Adrenal gland (tissue), 5 donors: ENCODE measurements around the gene UVSSA.

Source experiments
- POLR2A ChIP-seq, 2 donors: fragments of 450-650 bp; IDR thresholded peaks; one replicate each; pipeline ENCODE4 v1.6.1; 2017; ENCODE audit warnings: antibody characterized with exemption in 2 of 2, mild to moderate bottlenecking in 2 of 2, moderate library complexity in 1 of 2
- TF ChIP-seq, protein P1 (sequence below), 6 experiments: fragments of 450-650 bp in 4 of 6; fragments of 200-600 bp in 2 of 6; sonication (generic) in 1 of 6; IDR thresholded peaks; 1 replicate in 5 of 6; 2 replicates in 1 of 6; pipeline versions ENCODE4 v1.5.1 to v1.8.0; 2016 to 2021; ENCODE audit warnings: antibody characterized with exemption in 6 of 6, mild to moderate bottlenecking in 2 of 6, moderate library complexity in 1 of 6
- donor health status: DM: no; HTN: no; CAD: no.

DNA sequence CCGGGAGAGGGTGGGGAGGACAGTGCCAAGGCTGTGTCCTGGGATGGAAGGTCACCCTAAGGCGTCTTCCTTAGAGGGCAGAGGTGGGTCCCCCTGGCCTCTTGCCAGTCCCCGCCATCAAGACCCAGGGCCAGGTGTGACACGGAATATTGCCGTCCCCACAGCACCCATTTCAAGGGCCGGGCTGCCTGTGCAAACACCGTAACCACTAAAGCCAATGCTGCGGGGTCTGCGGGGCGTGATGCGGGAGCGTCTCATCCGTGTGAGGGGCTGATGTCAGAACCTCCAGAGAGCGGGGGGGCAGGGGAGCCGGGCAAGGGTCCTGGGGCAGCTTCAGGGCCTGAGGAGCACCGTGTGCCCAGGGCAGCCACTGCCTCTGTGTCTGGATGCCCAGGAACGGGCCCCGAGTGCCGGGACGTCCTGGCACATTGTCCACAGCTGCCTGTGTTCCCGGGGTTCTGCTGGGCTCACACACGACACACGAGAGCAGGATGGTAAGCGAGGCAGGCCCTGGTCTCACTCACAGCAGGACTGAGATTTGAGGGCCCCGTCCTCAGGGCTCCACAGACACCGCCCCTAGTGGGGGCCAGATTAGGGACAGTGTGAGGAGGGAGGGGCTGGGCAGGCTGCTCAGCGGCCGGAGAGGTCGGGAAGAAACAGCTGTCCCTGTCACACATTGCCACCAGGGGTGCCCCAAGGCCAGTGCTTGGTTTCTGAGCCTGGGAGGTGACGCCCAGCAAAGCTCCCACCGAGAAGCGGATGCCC is 30.0 kb downstream of the UVSSA start:
- TF ChIP-seq, protein P1, sequence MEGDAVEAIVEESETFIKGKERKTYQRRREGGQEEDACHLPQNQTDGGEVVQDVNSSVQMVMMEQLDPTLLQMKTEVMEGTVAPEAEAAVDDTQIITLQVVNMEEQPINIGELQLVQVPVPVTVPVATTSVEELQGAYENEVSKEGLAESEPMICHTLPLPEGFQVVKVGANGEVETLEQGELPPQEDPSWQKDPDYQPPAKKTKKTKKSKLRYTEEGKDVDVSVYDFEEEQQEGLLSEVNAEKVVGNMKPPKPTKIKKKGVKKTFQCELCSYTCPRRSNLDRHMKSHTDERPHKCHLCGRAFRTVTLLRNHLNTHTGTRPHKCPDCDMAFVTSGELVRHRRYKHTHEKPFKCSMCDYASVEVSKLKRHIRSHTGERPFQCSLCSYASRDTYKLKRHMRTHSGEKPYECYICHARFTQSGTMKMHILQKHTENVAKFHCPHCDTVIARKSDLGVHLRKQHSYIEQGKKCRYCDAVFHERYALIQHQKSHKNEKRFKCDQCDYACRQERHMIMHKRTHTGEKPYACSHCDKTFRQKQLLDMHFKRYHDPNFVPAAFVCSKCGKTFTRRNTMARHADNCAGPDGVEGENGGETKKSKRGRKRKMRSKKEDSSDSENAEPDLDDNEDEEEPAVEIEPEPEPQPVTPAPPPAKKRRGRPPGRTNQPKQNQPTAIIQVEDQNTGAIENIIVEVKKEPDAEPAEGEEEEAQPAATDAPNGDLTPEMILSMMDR (IDR thresholded peaks at IDR 0.05): no peak
- no peak for TF ChIP-seq POLR2A (IDR thresholded peaks at IDR 0.05)
